K562 (cell line): Measurements from ENCODE around the gene ISG20L2. TPM values are rescaled to one million over a fixed set of nuclear protein-coding genes. Genes with fewer than 3 reads are reported as not detected.

Experiments used
- ATAC-seq: fragments of 200-7000 bp; cut with Tn5 transposase; 3 replicates; pipeline ENCODE4 v1.9.1; 2020; ENCODE audit warnings: moderate library complexity
- BruUV-seq: library from RNA; stranded (reverse); fragments of 400-500 nt; replicated peaks from 2 replicates; lab custom pipeline; 2021; lab: Mats Ljungman, UMichigan
- CTCF ChIA-PET: fragments of 300-600 bp; formaldehyde crosslinking; extraction: SDS; loops from one replicate; lab custom pipeline; 2021; ENCODE audit warnings: low intra/inter-chr PET ratio; lab: Yijun Ruan, JAX
- POLR2A ChIA-PET: fragments of 300-600, 350-650 bp; sonication (Branson Sonifier 250); formaldehyde crosslinking; extraction: SDS; loops from one replicate; lab custom pipeline; 2021; ENCODE audit warnings: antibody characterized with exemption, inconsistent platforms; lab: Yijun Ruan, JAX
- DNase-seq, 4 experiments: peaks; one replicate each; pipeline versions ENCODE4 v3.0.0 to v3.0.0-alpha.2; 2011 to 2018; ENCODE audit warnings: low spot score in 3 of 4, mixed read lengths in 3 of 4; ENCODE audit errors: extremely low read depth in 1 of 4
- FAIRE-seq: peaks from 2 replicates; lab custom pipeline; 2011; peaks lifted over from hg19 to GRCh38; lab: Jason Lieb, UNC
- H2AFZ ChIP-seq: 2 replicates; pipeline ENCODE4 v1.6.0; 2011; ENCODE audit warnings: low read depth, low read length, control low read depth, inconsistent platforms
- H3K27ac ChIP-seq: fragments of 200-600 bp; 3 replicates; pipeline ENCODE4 v1.8.0; 2011; ENCODE audit warnings: low read depth, mild to moderate bottlenecking, control low read depth, inconsistent platforms, low read length, moderate library complexity, mixed read lengths; ENCODE audit errors: extremely low read depth
- H3K27me3 ChIP-seq, 2 experiments: fragments of 300-600 bp in 1 of 2; 2 replicates in 1 of 2; 3 replicates in 1 of 2; pipeline versions ENCODE4 v1.6.0 to v1.8.0; 2011; ENCODE audit warnings: inconsistent platforms in 2 of 2, low read length in 2 of 2, mild to moderate bottlenecking in 1 of 2, mixed read lengths in 1 of 2, moderate library complexity in 1 of 2; ENCODE audit not compliant: control insufficient read depth in 2 of 2, insufficient read depth in 2 of 2
- H3K36me3 ChIP-seq: fragments of 300-600 bp; 3 replicates; pipeline ENCODE4 v1.8.0; 2011; ENCODE audit warnings: mild to moderate bottlenecking, low read length, inconsistent platforms; ENCODE audit not compliant: control insufficient read depth, insufficient read depth
- H3K4me1 ChIP-seq, 2 experiments: fragments of 200-600 bp in 1 of 2; replicated peaks in 1 of 2; 2 replicates in 1 of 2; 3 replicates in 1 of 2; pipeline versions ENCODE4 v1.5.1 to v1.8.0; 2011; ENCODE audit warnings: inconsistent platforms in 2 of 2, low read length in 2 of 2, mild to moderate bottlenecking in 1 of 2, mixed read lengths in 1 of 2, moderate library complexity in 1 of 2; ENCODE audit not compliant: control insufficient read depth in 2 of 2, insufficient read depth in 2 of 2
- H3K4me2 ChIP-seq: 2 replicates; pipeline ENCODE4 v1.6.1; 2011; ENCODE audit warnings: low read length, control low read depth, inconsistent platforms, mixed read lengths; ENCODE audit not compliant: insufficient read depth
- H3K4me3 ChIP-seq: fragments of 200-600 bp; sonication (generic), shearing (Covaris generic); 2 replicates; pipeline ENCODE4 v1.5.1; 2016; ENCODE audit warnings: control low read depth, inconsistent platforms
- H3K79me2 ChIP-seq: fragments of 200-600 bp; 3 replicates; pipeline ENCODE4 v1.8.0; 2011; ENCODE audit warnings: low read length, inconsistent platforms; ENCODE audit not compliant: control insufficient read depth, insufficient read depth
- H3K9ac ChIP-seq, 2 experiments: 2 replicates each; pipeline versions ENCODE4 v1.6.0 to v1.6.1; 2011; ENCODE audit warnings: low read depth in 2 of 2, low read length in 2 of 2, control low read depth in 1 of 2, inconsistent platforms in 1 of 2, mild to moderate bottlenecking in 1 of 2, mixed read lengths in 1 of 2; ENCODE audit not compliant: insufficient read depth in 1 of 2
- H3K9me1 ChIP-seq: one replicate; pipeline ENCODE4 v1.6.0; 2011; ENCODE audit warnings: inconsistent platforms, mild to moderate bottlenecking, low read length, moderate library complexity; ENCODE audit not compliant: control insufficient read depth, insufficient read depth
- H3K9me3 ChIP-seq: replicated peaks from 2 replicates; pipeline ENCODE4 v1.5.1; 2011; ENCODE audit warnings: low read depth, low read length, inconsistent platforms; ENCODE audit not compliant: control insufficient read depth, insufficient read depth
- H4K20me1 ChIP-seq: replicated peaks from 2 replicates; pipeline ENCODE4 v1.6.1; 2011; ENCODE audit warnings: low read length, inconsistent platforms, mixed read lengths; ENCODE audit not compliant: control insufficient read depth, insufficient read depth
- FOXP1 ChIP-seq: sonication (generic); formaldehyde crosslinking; IDR thresholded peaks from 2 replicates; pipeline ENCODE4 v1.8.0; 2022; ENCODE audit warnings: mild to moderate bottlenecking, missing genetic modification reagents
- PHTF2 ChIP-seq: fragments of 250-450 bp; sonication (Bioruptor Pico); IDR thresholded peaks from 2 replicates; pipeline ENCODE4 v1.5.0; 2021; ENCODE audit warnings: mild to moderate bottlenecking
- ZNF431 ChIP-seq: sonication (generic); formaldehyde crosslinking; IDR thresholded peaks from 2 replicates; pipeline ENCODE4 v1.8.0; 2022; ENCODE audit warnings: mild to moderate bottlenecking, missing genetic modification reagents
- WGBS: fragments of 100-300 bp; shearing (Covaris generic); methylation state at CpG from one replicate; pipeline ENCODE4 v1.1.6; 2016; ENCODE audit warnings: low coverage, mixed read lengths; ENCODE audit not compliant: insufficient coverage; ENCODE audit errors: missing lambda C conversion rate; 5-methylcytosine and 5-hydroxymethylcytosine counted together
- in situ Hi-C: fragments of 300-500 bp; cut with MboI; formaldehyde crosslinking; loops from 4 replicates; pipeline ENCODE4 v1.15.0; 2018; ENCODE audit warnings: inconsistent platforms, mixed read lengths
- intact Hi-C: fragments of 100-400 bp; cut with micrococcal nuclease; formaldehyde crosslinking; loops from 2 replicates; pipeline ENCODE4 v1.14.2; 2022
- polyA plus RNA-seq, 8 experiments: library from polyadenylated mRNA; depleted of rRNA in 4 of 8; stranded (reverse) in 5 of 8; unstranded in 3 of 8; fragments of >200 nt; fragmentation: Nextera tagmentation in 2 of 8; fragmentation: Illumina TruSeq in 1 of 8; extraction: Ambion mirVana in 2 of 8; extraction: Trizol in 1 of 8; gene quantifications; 2 replicates each; pipeline versions ENCODE4 v1.2.1 to v1.2.3, GENCODE V29; 2011 to 2014; ENCODE audit warnings: inconsistent platforms in 1 of 8, missing spikeins in 1 of 8
- total RNA-seq, 7 experiments: library from RNA; depleted of rRNA in 6 of 7; stranded (reverse); fragments of >200 nt in 6 of 7; fragmentation: Illumina TruSeq in 2 of 7; extraction: Trizol in 2 of 7; gene quantifications; 2 replicates each; pipeline versions ENCODE4 v1.2.1 to v1.2.3, GENCODE V29; 2011 to 2021; ENCODE audit warnings: low replicate concordance in 1 of 7
- TF ChIP-seq, protein P1 (sequence below): sonication (generic); formaldehyde crosslinking; IDR thresholded peaks from 2 replicates; pipeline ENCODE4 v1.8.0; 2022; ENCODE audit warnings: mild to moderate bottlenecking, missing genetic modification reagents

Gene ISG20L2
- total and polyA plus RNA-seq, 9 of the 15 experiments (the other 6 are each of a cell fraction or from before 2014, with no cell fraction given): 21.3 to 130 (median 50.3) TPM

DNA sequence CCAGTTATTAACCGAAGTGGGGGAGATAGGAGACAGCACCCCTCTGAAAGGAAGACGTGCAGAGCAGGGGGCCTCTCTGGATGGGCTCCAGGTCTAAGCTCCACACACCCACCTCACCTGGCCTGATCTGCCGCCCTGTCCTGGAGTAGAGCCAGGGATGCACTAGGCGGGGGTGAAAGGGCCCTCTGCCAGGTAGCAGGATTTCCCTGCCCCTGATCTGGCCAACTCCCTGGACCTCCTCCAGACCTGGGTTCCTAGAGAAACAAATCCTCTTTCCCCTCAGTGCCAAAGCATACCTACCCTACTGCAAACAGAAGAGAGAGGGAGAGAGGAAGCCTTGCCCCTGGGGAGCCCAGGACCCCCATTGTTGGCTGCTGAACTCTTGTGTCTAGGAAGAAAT, 25.2 kb downstream of the ISG20L2 start:
- POLR2A ChIA-PET: interaction anchor here (0.7 to 1.6 kb wide), 3 partner anchors 14 to 41 kb away, joined by 3 to 10 read pairs (median 4); no protein-coding TSS in a partner anchor

More for the DNA sequence above, 25.2 kb downstream of the ISG20L2 start:
- H3K4me1 ChIP-seq: peaks cover 15 to 36% of the 10 kb centered on the region in 2 experiments; a peak in 4 of 5 replicates
- in situ Hi-C loops: no loop called here
- no peaks in the 10 kb centered on the region for H3K79me2 ChIP-seq
- intact Hi-C loops: no loop called here
- no peaks in the 10 kb centered on the region for H4K20me1 ChIP-seq
- H3K27ac ChIP-seq: no peak overlapping the region
- H2AFZ ChIP-seq: no peak overlapping the region
- DNase-seq: no peak
- CTCF ChIA-PET: interaction anchor here (4.4 kb wide), 1 partner anchor 14 kb away, joined by 64 read pairs; no protein-coding TSS in a partner anchor
- no peak overlapping the region for H3K4me3 ChIP-seq
- H3K36me3 ChIP-seq: no peaks in the 10 kb centered on the region
- TF ChIP-seq ZNF431 (CRISPR knock-in tag) (no peak), FOXP1 (CRISPR knock-in tag) (no peak), PHTF2 (CRISPR knock-in tag) (no peak)
- TF ChIP-seq, protein P1, sequence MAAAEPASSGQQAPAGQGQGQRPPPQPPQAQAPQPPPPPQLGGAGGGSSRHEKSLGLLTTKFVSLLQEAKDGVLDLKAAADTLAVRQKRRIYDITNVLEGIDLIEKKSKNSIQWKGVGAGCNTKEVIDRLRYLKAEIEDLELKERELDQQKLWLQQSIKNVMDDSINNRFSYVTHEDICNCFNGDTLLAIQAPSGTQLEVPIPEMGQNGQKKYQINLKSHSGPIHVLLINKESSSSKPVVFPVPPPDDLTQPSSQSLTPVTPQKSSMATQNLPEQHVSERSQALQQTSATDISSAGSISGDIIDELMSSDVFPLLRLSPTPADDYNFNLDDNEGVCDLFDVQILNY: no peak
- H3K9me1 ChIP-seq: no peaks in the 10 kb centered on the region
- H3K27me3 ChIP-seq: no peaks in the 10 kb centered on the region
- WGBS: 79% methylated on average over 4 of the region's 4 CpGs
- no peak for ATAC-seq
- no TSS peak for BruUV-seq
- no peak overlapping the region for H3K4me2 ChIP-seq
- peak overlapping the region in 1 of 2 experiments; percentile 29; a peak in 1 of 4 replicates for H3K9ac ChIP-seq
- no peak for FAIRE-seq
- H3K9me3 ChIP-seq: no peaks in the 10 kb centered on the region
